K562 (cell line): ENCODE results near the gene C5orf47. TPM values are rescaled to one million over a fixed set of nuclear protein-coding genes. Genes with fewer than 3 reads are reported as not detected.

Source experiments
- ATAC-seq: fragments of 200-7000 bp; cut with Tn5 transposase; 3 replicates; pipeline ENCODE4 v1.9.1; 2020; ENCODE audit warnings: moderate library complexity
- BruUV-seq: library from RNA; stranded (reverse); fragments of 400-500 nt; replicated peaks from 2 replicates; lab custom pipeline; 2021; lab: Mats Ljungman, UMichigan
- CTCF ChIA-PET: fragments of 300-600 bp; formaldehyde crosslinking; extraction: SDS; loops from one replicate; lab custom pipeline; 2021; ENCODE audit warnings: low intra/inter-chr PET ratio; lab: Yijun Ruan, JAX
- POLR2A ChIA-PET: fragments of 300-600, 350-650 bp; sonication (Branson Sonifier 250); formaldehyde crosslinking; extraction: SDS; loops from one replicate; lab custom pipeline; 2021; ENCODE audit warnings: antibody characterized with exemption, inconsistent platforms; lab: Yijun Ruan, JAX
- DNase-seq, 4 experiments: peaks; one replicate each; pipeline versions ENCODE4 v3.0.0 to v3.0.0-alpha.2; 2011 to 2018; ENCODE audit warnings: low spot score in 3 of 4, mixed read lengths in 3 of 4; ENCODE audit errors: extremely low read depth in 1 of 4
- FAIRE-seq: peaks from 2 replicates; lab custom pipeline; 2011; peaks lifted over from hg19 to GRCh38; lab: Jason Lieb, UNC
- H2AFZ ChIP-seq: 2 replicates; pipeline ENCODE4 v1.6.0; 2011; ENCODE audit warnings: low read depth, low read length, control low read depth, inconsistent platforms
- H3K27ac ChIP-seq: fragments of 200-600 bp; 3 replicates; pipeline ENCODE4 v1.8.0; 2011; ENCODE audit warnings: low read depth, mild to moderate bottlenecking, control low read depth, inconsistent platforms, low read length, moderate library complexity, mixed read lengths; ENCODE audit errors: extremely low read depth
- H3K27me3 ChIP-seq, 2 experiments: fragments of 300-600 bp in 1 of 2; 2 replicates in 1 of 2; 3 replicates in 1 of 2; pipeline versions ENCODE4 v1.6.0 to v1.8.0; 2011; ENCODE audit warnings: inconsistent platforms in 2 of 2, low read length in 2 of 2, mild to moderate bottlenecking in 1 of 2, mixed read lengths in 1 of 2, moderate library complexity in 1 of 2; ENCODE audit not compliant: control insufficient read depth in 2 of 2, insufficient read depth in 2 of 2
- H3K36me3 ChIP-seq: fragments of 300-600 bp; 3 replicates; pipeline ENCODE4 v1.8.0; 2011; ENCODE audit warnings: mild to moderate bottlenecking, low read length, inconsistent platforms; ENCODE audit not compliant: control insufficient read depth, insufficient read depth
- H3K4me1 ChIP-seq, 2 experiments: fragments of 200-600 bp in 1 of 2; replicated peaks in 1 of 2; 2 replicates in 1 of 2; 3 replicates in 1 of 2; pipeline versions ENCODE4 v1.5.1 to v1.8.0; 2011; ENCODE audit warnings: inconsistent platforms in 2 of 2, low read length in 2 of 2, mild to moderate bottlenecking in 1 of 2, mixed read lengths in 1 of 2, moderate library complexity in 1 of 2; ENCODE audit not compliant: control insufficient read depth in 2 of 2, insufficient read depth in 2 of 2
- H3K4me2 ChIP-seq: 2 replicates; pipeline ENCODE4 v1.6.1; 2011; ENCODE audit warnings: low read length, control low read depth, inconsistent platforms, mixed read lengths; ENCODE audit not compliant: insufficient read depth
- H3K4me3 ChIP-seq: fragments of 200-600 bp; sonication (generic), shearing (Covaris generic); 2 replicates; pipeline ENCODE4 v1.5.1; 2016; ENCODE audit warnings: control low read depth, inconsistent platforms
- H3K79me2 ChIP-seq: fragments of 200-600 bp; 3 replicates; pipeline ENCODE4 v1.8.0; 2011; ENCODE audit warnings: low read length, inconsistent platforms; ENCODE audit not compliant: control insufficient read depth, insufficient read depth
- H3K9ac ChIP-seq, 2 experiments: 2 replicates each; pipeline versions ENCODE4 v1.6.0 to v1.6.1; 2011; ENCODE audit warnings: low read depth in 2 of 2, low read length in 2 of 2, control low read depth in 1 of 2, inconsistent platforms in 1 of 2, mild to moderate bottlenecking in 1 of 2, mixed read lengths in 1 of 2; ENCODE audit not compliant: insufficient read depth in 1 of 2
- H3K9me1 ChIP-seq: one replicate; pipeline ENCODE4 v1.6.0; 2011; ENCODE audit warnings: inconsistent platforms, mild to moderate bottlenecking, low read length, moderate library complexity; ENCODE audit not compliant: control insufficient read depth, insufficient read depth
- H3K9me3 ChIP-seq: replicated peaks from 2 replicates; pipeline ENCODE4 v1.5.1; 2011; ENCODE audit warnings: low read depth, low read length, inconsistent platforms; ENCODE audit not compliant: control insufficient read depth, insufficient read depth
- H4K20me1 ChIP-seq: replicated peaks from 2 replicates; pipeline ENCODE4 v1.6.1; 2011; ENCODE audit warnings: low read length, inconsistent platforms, mixed read lengths; ENCODE audit not compliant: control insufficient read depth, insufficient read depth
- CTCFL ChIP-seq: IDR thresholded peaks from 2 replicates; pipeline ENCODE4 v1.6.1; 2011; ENCODE audit warnings: borderline replicate concordance, low read depth, mild to moderate bottlenecking, moderate library complexity, low read length; ENCODE audit not compliant: insufficient read depth, poor library complexity, severe bottlenecking
- GTF3C2 ChIP-seq: IDR thresholded peaks from 3 replicates; pipeline ENCODE4 v1.6.1; 2011; ENCODE audit warnings: borderline replicate concordance, mild to moderate bottlenecking, moderate library complexity; ENCODE audit not compliant: insufficient read length; ENCODE audit errors: extremely low read depth
- HDAC2 ChIP-seq: fragments of 450-650 bp; IDR thresholded peaks from 2 replicates; pipeline ENCODE4 v1.6.1; 2016; ENCODE audit warnings: mild to moderate bottlenecking
- HIVEP1 ChIP-seq: fragments of 250-450 bp; sonication (Bioruptor Pico); IDR thresholded peaks from 2 replicates; pipeline ENCODE4 v1.4.0; 2020; ENCODE audit warnings: mild to moderate bottlenecking
- KDM5B ChIP-seq: fragments of 200-600 bp; sonication (generic); IDR thresholded peaks from 2 replicates; pipeline ENCODE4 v1.6.1; 2012; ENCODE audit warnings: low read depth, mild to moderate bottlenecking, moderate library complexity, low read length, control low read depth, inconsistent platforms; ENCODE audit not compliant: insufficient replicate concordance
- NCOA6 ChIP-seq: fragments of 450-650 bp; IDR thresholded peaks from 2 replicates; pipeline ENCODE4 v1.6.1; 2017; ENCODE audit warnings: mild to moderate bottlenecking
- PHB ChIP-seq: fragments of 250-450 bp; sonication (Bioruptor Pico); IDR thresholded peaks from 2 replicates; pipeline ENCODE4 v1.5.0; 2021
- SFPQ ChIP-seq: fragments of 200-400 bp; formaldehyde crosslinking; IDR thresholded peaks from 2 replicates; pipeline ENCODE4 v1.6.1; 2017; ENCODE audit warnings: mild to moderate bottlenecking, low read depth, low read length, moderate library complexity
- TCF7 ChIP-seq: sonication (generic); IDR thresholded peaks from 2 replicates; pipeline ENCODE4 v1.6.1; 2016; ENCODE audit warnings: antibody characterized with exemption, borderline replicate concordance
- XRCC4 ChIP-seq: IDR thresholded peaks from one replicate; pipeline ENCODE4 v1.6.1; 2011; ENCODE audit not compliant: insufficient read depth, insufficient read length; ENCODE audit errors: extremely low read depth
- ZFX ChIP-seq: sonication (generic); formaldehyde crosslinking; IDR thresholded peaks from 2 replicates; pipeline ENCODE4 v1.8.0; 2022; ENCODE audit warnings: mild to moderate bottlenecking, missing genetic modification reagents, moderate library complexity
- ZNF146 ChIP-seq: IDR thresholded peaks from one replicate; pipeline ENCODE4 v1.6.1; 2018; ENCODE audit warnings: missing compliant biosample characterization; ENCODE audit not compliant: unreplicated experiment
- ZNF282 ChIP-seq: sonication (generic); formaldehyde crosslinking; IDR thresholded peaks from 2 replicates; pipeline ENCODE4 v1.8.1; 2023; ENCODE audit warnings: missing genetic modification reagents
- ZNF436 ChIP-seq: fragments of 250-450, 450-650 bp; sonication (Bioruptor Pico); formaldehyde crosslinking; IDR thresholded peaks from 2 replicates; pipeline ENCODE4 v1.7.0; 2020; ENCODE audit warnings: mild to moderate bottlenecking
- ZNF511 ChIP-seq: sonication (generic); formaldehyde crosslinking; IDR thresholded peaks from 2 replicates; pipeline ENCODE4 v1.8.0; 2022; ENCODE audit warnings: mild to moderate bottlenecking, missing genetic modification reagents
- ZNF696 ChIP-seq: fragments of 250-450 bp; sonication (Bioruptor Pico); conservative IDR thresholded peaks from 2 replicates; pipeline ENCODE4 v1.4.0; 2020; ENCODE audit warnings: mild to moderate bottlenecking, moderate library complexity
- WGBS: fragments of 100-300 bp; shearing (Covaris generic); methylation state at CpG from one replicate; pipeline ENCODE4 v1.1.6; 2016; ENCODE audit warnings: low coverage, mixed read lengths; ENCODE audit not compliant: insufficient coverage; ENCODE audit errors: missing lambda C conversion rate; 5-methylcytosine and 5-hydroxymethylcytosine counted together
- in situ Hi-C: fragments of 300-500 bp; cut with MboI; formaldehyde crosslinking; loops from 4 replicates; pipeline ENCODE4 v1.15.0; 2018; ENCODE audit warnings: inconsistent platforms, mixed read lengths
- intact Hi-C: fragments of 100-400 bp; cut with micrococcal nuclease; formaldehyde crosslinking; loops from 2 replicates; pipeline ENCODE4 v1.14.2; 2022
- polyA plus RNA-seq, 8 experiments: library from polyadenylated mRNA; depleted of rRNA in 4 of 8; stranded (reverse) in 5 of 8; unstranded in 3 of 8; fragments of >200 nt; fragmentation: Nextera tagmentation in 2 of 8; fragmentation: Illumina TruSeq in 1 of 8; extraction: Ambion mirVana in 2 of 8; extraction: Trizol in 1 of 8; gene quantifications; 2 replicates each; pipeline versions ENCODE4 v1.2.1 to v1.2.3, GENCODE V29; 2011 to 2014; ENCODE audit warnings: inconsistent platforms in 1 of 8, missing spikeins in 1 of 8
- total RNA-seq, 7 experiments: library from RNA; depleted of rRNA in 6 of 7; stranded (reverse); fragments of >200 nt in 6 of 7; fragmentation: Illumina TruSeq in 2 of 7; extraction: Trizol in 2 of 7; gene quantifications; 2 replicates each; pipeline versions ENCODE4 v1.2.1 to v1.2.3, GENCODE V29; 2011 to 2021; ENCODE audit warnings: low replicate concordance in 1 of 7

The C5orf47 gene
- total and polyA plus RNA-seq, 9 of the 15 experiments (the other 6 are each of a cell fraction or from before 2014, with no cell fraction given) = 0.08 TPM; not detected in 8

DNA sequence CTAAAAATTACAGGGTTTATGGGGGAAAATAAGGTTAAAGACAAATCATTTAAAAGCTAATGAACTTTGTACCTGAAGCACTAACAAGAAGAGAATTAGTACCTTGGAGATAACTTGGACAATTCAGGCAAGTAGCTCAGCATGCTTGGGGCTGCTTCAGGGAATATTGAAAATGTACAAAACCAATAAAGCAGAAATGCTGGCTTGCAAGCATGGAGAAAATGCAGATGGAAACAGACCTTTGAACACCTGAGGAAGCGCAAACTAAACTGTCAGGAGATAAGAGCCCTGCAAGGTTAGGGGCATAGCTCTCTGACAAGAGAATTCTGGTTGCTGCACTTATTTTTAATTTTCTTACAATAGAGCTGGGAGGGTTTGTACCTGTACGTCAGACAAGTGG lies 42.6 kb upstream of the C5orf47 start:
- CTCF ChIA-PET = no interaction called here
- WGBS = 93% methylated on average over 2 of the region's 2 CpGs
- TF ChIP-seq KDM5B (no peak), ZNF146 (CRISPR knock-in tag) (no peak), SFPQ (no peak), XRCC4 (no peak), NCOA6 (no peak), HIVEP1 (CRISPR knock-in tag) (no peak), GTF3C2 (no peak), PHB (CRISPR knock-in tag) (no peak), ZNF436 (CRISPR knock-in tag) (no peak), TCF7 (no peak), ZNF282 (CRISPR knock-in tag) (no peak), ZFX (no peak), HDAC2 (no peak), CTCFL (no peak), ZNF511 (CRISPR knock-in tag) (no peak), ZNF696 (CRISPR knock-in tag) (no peak)
- TF ChIP-seq, all 486 proteins: peak for 0
- FAIRE-seq (no peak), ATAC-seq (no peak), DNase-seq (no peak)
- Histone ChIP-seq H3K4me3 (no peak overlapping the region), H3K9me3 (no peaks in the 10 kb centered on the region), H3K9me1 (peaks cover 3% of the 10 kb centered on the region), H3K36me3 (peaks cover 67% of the 10 kb centered on the region), H3K79me2 (no peaks in the 10 kb centered on the region), H3K27me3 (no peaks in the 10 kb centered on the region), H3K4me2 (no peak overlapping the region), H3K4me1 (no peaks in the 10 kb centered on the region; a peak in 1 of 5 replicates), H3K27ac (no peak overlapping the region), H4K20me1 (no peaks in the 10 kb centered on the region), H2AFZ (no peak overlapping the region), H3K9ac (no peak overlapping the region)
- POLR2A ChIA-PET = interaction anchor here (0.7 to 1.2 kb wide), 6 partner anchors 9 to 330 kb away, joined by 3 to 5 read pairs (median 3); partner anchors contain the start of gene BOD1
- BruUV-seq = no TSS peak
- in situ Hi-C loops (no loop called here), intact Hi-C loops (no loop called here)
